Activated CD4-positive, alpha-beta T cell treated with anti-CD3 and anti-CD28 coated beads, Interleukin-2, amount 50 U/mL, for 48 hours (primary cell): ENCODE data around the gene TRIM63.

Source experiments
- DNase-seq, 2 experiments: peaks; one replicate each; pipeline ENCODE4 v3.0.0-alpha.2; 2020

TRIM63 gene

DNA sequence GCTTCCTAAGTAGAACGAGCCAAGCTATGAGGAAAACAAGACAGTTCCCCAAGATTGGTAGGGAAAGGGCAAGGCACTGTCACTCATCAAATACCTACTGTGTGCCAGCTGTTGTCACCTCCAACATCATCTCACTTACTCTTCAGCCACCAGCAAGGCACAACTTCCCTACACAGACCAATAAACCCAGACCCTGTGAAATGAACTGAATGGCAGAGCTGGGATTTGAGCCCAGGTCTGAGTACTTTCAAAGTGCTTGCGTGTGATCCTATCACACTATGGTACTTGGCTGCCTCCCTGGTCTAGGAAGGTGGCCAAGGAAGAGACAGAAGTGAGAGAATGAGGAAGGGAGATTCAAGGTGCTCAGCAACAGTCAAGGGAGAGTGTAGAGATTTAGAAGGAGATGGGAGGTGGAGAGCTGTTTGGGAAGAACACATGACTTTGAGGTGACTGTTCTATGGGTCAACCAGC lies 16.7 kb upstream of the TRIM63 start:
- DNase-seq, result no peak

GRCh38 chr1:26083208-26083607 lies 15.8 kb upstream of the TRIM63 start:
- no peak for DNase-seq

GRCh38 chr1:26082020-26082350 lies 14.6 kb upstream of the TRIM63 start:
- no peak for DNase-seq

GRCh38 chr1:26081267-26082019 lies 14.0 kb upstream of the TRIM63 start:
- no peak for DNase-seq

- no peak for DNase-seq
Measured at GRCh38 chr1:26079960-26080814, 12.8 kb upstream of the TRIM63 start.

GRCh38 chr1:26079178-26079563 lies 11.7 kb upstream of the TRIM63 start:
- no peak for DNase-seq

DNA sequence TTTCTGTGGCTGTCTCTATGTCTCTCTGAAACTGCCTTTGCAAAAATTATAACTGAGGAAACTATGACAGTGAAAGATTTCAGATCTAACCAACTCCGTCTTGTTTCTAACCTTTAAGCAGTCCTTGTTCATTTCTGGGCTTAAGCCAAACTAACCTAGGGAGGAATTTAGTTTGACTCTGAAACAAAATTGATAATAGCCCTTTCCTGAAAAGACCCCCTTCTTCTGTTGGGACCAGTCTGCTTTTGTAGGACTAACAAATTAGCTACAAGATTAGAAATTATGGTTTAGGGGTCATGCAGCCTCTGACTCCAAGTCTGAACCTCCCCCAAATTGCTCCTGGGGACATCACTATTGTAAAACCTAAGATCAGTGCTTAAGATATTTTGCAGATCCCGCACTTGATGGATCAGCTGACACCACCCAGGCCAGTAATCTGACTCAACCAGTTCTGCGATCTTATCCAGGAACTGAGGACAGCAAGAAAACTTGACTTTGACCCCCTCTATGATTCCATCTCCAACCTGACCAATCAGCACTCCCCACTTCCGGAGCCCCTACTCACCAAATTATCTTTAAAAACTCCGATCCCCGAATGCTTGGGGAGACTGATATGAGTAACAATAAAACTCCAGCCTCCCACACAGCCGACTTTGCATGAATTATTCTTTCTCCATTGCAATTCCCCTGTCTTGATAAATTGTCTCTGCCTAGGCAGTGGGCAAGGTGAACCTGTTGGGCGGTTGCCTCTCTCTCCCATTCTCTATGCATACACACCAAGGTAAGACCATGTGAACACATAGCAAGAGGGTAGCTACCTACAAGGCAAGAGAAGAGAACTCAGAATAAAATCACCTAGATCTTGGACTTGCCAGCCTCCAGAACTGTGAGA lies 11.1 kb upstream of the TRIM63 start:
- DNase-seq, result no peak

- DNase-seq, result no peak
Measured at GRCh38 chr1:26077524-26077923, 10.1 kb upstream of the TRIM63 start.

DNA sequence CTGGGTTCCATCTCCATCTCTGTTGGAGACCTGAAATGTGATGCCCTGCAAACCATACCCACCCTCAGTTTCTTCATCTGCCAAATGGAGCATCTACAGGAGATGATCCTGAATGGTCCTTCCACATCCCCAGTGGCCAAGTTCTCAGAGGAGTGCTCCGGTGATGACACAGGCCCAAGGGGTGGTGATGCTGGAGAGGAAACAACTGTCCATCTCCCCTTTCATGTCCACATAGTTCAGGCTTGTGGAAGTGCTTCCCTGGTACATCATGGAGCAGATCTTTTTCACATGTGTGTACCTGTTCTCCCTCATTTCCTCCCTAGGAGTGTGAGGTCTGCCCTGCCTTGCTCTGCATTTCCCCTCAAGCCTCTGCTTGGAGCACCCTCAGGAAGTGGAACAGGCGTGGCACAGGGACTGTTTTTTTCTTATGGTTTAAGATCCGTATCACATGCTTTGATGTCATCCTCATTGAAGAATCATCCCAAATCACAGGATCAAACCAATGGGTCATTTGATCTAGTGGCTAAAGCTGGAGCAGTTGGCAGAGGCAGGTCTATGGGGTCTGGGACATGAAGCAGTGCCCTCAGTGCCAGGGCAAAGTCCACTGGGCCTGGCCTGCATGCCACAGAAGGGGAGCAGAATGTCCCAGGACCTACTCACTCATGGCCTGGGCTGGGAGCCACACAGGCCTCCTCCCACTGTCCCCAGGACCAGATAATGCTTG lies 8.2 kb upstream of the TRIM63 start:
- no peak for DNase-seq

DNA sequence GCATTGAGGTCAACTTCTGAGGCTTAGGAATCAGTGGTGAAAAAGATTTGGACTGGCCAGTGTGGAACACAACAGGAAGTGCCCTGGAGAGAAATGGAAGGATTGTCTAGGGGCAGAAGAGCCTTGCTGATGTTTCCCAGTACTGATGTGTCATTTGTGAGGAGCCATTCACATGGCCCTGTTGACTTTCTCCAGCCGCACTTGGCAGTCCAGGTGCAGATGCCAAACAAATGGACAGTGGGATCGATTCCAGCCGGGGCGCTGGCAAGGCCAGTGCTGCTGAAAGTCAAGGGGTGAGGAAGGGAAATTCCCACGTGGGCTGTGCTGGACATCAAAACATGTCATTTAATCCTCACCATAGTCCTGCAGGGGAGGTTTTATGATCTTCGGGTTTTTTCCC lies 4.9 kb upstream of the TRIM63 start:
- DNase-seq, result no peak

DNA sequence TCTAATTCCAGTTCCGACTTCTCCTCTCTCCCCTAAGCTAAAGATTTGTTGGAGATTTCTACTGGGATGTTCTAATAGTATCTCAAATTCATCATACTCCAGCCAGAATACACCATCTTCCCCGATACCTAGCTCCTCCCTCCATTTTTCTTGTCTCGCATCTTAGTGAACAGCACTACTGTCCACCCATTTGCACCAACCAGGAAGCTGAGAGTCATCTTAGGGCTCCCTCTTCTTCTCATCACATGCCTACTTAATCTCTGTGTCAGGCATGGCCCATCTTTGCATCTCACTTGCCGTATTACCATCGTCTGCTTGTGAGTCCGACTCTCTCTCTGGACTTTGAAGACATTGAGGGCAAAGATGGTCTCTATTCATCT lies 3.5 kb upstream of the TRIM63 start:
- no peak for DNase-seq

GRCh38 chr1:26070296-26070962 lies 3.0 kb upstream of the TRIM63 start:
- DNase-seq, result no peak

DNA sequence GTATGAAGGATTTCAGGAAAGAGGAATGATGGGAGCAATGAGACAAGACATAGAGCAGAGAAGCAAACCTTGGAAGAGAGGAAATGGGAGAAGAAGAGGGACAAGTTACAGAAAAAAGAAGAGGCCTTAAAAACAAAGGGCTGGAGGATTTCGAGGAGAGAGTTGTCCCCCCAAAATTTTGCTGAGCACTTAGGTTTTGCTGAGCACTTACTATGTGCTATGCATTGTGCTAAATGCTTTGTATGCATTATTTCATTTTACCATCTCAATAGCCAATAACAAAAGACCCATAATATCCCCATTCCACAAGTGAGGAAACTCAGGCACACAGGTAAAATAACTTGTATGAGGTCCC lies 2.5 kb upstream of the TRIM63 start:
- no peak for DNase-seq

DNA sequence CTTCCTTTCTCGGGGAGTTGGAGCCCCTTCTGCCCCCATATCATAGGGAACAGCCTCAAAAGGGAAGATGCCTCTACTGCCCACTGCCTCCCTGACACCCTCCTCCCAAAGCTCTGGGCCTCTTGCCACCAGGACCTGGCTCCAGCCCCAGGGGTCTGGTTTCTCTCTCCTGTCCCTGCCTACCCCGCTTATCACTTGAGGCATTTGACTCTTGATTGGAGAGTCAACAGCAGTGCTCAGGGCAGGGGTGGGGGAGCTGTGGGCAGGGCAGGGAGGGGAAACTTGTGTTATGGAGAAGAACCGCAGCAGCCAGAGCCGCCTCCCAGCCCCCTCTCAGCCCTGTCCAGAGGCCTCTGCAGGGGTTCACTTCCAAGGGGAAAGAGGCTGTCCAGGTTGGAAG lies 573 bp downstream of the TRIM63 start:
- DNase-seq, result no peak

GRCh38 chr1:26066160-26066559 lies 1.3 kb downstream of the TRIM63 start:
- DNase-seq, result no peak

GRCh38 chr1:26064553-26064952 lies 2.9 kb downstream of the TRIM63 start:
- DNase-seq, result no peak

GRCh38 chr1:26060832-26061574 lies 6.4 kb downstream of the TRIM63 start:
- DNase-seq, result no peak

DNA sequence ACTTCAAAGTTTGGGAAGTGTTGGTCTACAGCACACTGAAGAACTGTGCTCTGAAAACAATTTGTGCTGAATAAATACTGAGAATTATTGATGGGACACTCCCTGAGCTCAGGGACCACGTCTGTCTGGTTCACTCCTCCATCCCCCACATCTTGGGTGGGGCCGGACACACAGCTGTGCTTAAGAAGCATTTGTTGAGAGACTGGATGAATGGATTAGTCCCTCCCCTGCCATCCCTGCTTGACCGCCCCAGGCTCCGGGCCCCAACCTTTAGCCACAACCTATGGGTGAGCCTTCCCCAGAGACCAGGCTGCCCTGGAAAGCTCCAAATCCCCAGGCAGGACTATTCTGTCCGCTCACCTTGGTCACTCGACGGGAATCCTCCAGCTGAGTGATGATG lies 7.5 kb downstream of the TRIM63 start:
- no peak for DNase-seq

DNA sequence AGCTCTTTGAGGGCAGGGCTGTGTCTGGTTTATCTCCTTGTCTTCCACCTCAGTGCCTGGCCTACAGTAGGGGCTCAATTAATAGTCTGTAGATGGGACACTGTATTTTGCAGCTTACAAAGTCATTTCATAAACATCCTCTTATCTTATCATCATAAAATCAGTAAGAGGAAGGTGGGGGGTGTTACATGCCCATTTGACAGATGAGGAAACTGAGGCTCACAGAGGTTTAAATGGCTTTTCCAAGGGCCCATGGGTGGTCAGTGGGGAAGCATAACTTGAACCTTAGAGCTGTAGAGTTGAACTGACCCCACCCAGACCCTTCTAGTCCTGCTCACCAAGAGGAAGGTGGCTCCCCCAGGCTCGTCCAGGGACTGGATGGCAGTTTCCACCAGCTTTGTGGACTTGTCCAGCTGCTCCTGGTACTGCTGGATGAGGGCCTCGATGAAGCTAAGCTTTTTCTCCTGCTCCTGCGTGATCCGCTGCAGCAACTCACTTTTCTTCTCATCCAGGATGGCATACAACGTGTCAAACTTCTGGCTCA lies 9.3 kb downstream of the TRIM63 start:
- no peak for DNase-seq

DNA sequence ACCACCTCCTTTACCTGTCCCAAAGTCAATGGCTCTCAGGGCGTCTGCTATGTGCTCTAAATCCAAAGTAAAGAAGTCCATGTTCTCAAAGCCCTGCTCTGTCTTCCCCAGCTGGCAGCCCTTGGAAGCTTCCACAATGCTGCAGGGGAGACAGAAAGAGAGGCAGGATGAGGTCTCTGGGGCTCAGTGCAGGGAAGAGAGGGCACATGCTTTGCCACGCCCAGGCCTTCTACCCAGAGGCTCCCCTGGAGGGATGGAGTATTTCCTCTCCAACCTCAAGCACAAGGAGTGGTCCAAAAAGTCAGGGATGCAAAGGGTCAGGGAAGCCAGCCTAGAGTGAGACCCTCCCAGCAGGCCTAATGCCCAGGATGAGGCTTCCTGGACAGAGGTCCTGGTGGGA lies 10.2 kb downstream of the TRIM63 start:
- no peak for DNase-seq

DNA sequence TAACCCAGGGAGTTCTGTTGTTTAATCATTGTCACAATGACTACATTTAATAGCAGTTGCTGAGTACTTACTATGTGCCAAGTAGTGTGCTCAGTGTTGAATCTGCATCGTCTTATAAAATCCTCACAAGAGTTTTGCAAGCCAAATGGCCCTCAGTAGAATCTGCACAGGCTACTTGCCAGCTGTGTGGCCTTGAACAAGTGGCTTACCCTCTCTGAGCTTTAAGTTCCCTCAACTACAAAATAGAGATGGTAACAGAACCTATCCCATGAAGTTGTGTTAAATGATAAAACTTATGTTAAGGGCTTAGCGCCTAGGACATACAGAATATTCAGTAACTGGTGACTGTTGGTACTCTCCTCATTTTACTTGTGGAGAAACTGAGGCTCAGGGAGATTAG lies 12.4 kb downstream of the TRIM63 start:
- no peak for DNase-seq
